NCI-H1694 treated with DMSO at 0.1 percent for 48 hours (cell line): ENCODE data around the gene SIM1.

Source experiments
- DNase-seq: peaks from one replicate; lab custom pipeline; 2025; lab: John Stamatoyannopoulos, UW

SIM1 gene

GRCh38 chr6:100353276-100354015 lies 111.3 kb downstream of the SIM1 start:
- no peak for DNase-seq

- no peak for DNase-seq
Measured at GRCh38 chr6:100350139-100350538, 114.6 kb downstream of the SIM1 start.

- DNase-seq = no peak
Measured at GRCh38 chr6:100349366-100349765, 115.4 kb downstream of the SIM1 start.

GRCh38 chr6:100347901-100348550 lies 116.7 kb downstream of the SIM1 start:
- no peak for DNase-seq

- DNase-seq = no peak
Measured at GRCh38 chr6:100346828-100347227, 117.9 kb downstream of the SIM1 start.

- DNase-seq = no peak
Measured at GRCh38 chr6:100346203-100346602, 118.5 kb downstream of the SIM1 start.

- DNase-seq = no peak
Measured at GRCh38 chr6:100344761-100345160, 120.0 kb downstream of the SIM1 start.

- no peak for DNase-seq
Measured at GRCh38 chr6:100344321-100344720, 120.4 kb downstream of the SIM1 start.

- no peak for DNase-seq
Measured at GRCh38 chr6:100343316-100344077, 121.2 kb downstream of the SIM1 start.

GRCh38 chr6:100342830-100343229 lies 121.9 kb downstream of the SIM1 start:
- DNase-seq = no peak

GRCh38 chr6:100339574-100340255 lies 125.0 kb downstream of the SIM1 start:
- DNase-seq = no peak

- no peak for DNase-seq
Measured at GRCh38 chr6:100338090-100338489, 126.6 kb downstream of the SIM1 start.

- no peak for DNase-seq
Measured at GRCh38 chr6:100336876-100337275, 127.8 kb downstream of the SIM1 start.

GRCh38 chr6:100335991-100336390 lies 128.7 kb downstream of the SIM1 start:
- no peak for DNase-seq
